Trophoblast cell (in vitro differentiated cells and primary cell): Measurements from ENCODE around the gene TRIM17.

Source experiments
- DNase-seq, 2 donors: peaks; one replicate each; pipeline ENCODE4 v3.0.0-alpha.2; 2016
- H2AFZ ChIP-seq: 2 replicates; pipeline ENCODE4 v1.6.1; 2013; ENCODE audit warnings: low read length, moderate library complexity, mild to moderate bottlenecking; ENCODE audit not compliant: insufficient read depth, poor library complexity
- H2AK5ac ChIP-seq: 2 replicates; pipeline ENCODE4 v1.6.1; 2013; ENCODE audit warnings: mild to moderate bottlenecking, low read length
- H2BK120ac ChIP-seq: 2 replicates; pipeline ENCODE4 v1.6.1; 2013; ENCODE audit warnings: low read length, mild to moderate bottlenecking, moderate library complexity; ENCODE audit not compliant: insufficient read depth, poor library complexity
- H2BK12ac ChIP-seq: 2 replicates; pipeline ENCODE4 v1.6.1; 2013; ENCODE audit warnings: mild to moderate bottlenecking, low read length, moderate library complexity
- H2BK5ac ChIP-seq: 2 replicates; pipeline ENCODE4 v1.6.1; 2013; ENCODE audit warnings: low read length, low read depth, moderate library complexity, mild to moderate bottlenecking; ENCODE audit not compliant: poor library complexity
- H3K14ac ChIP-seq: 2 replicates; pipeline ENCODE4 v1.6.1; 2013; ENCODE audit warnings: mild to moderate bottlenecking, low read length
- H3K18ac ChIP-seq: 2 replicates; pipeline ENCODE4 v1.6.1; 2013; ENCODE audit warnings: mild to moderate bottlenecking, low read length
- H3K23ac ChIP-seq: 2 replicates; pipeline ENCODE4 v1.6.1; 2013; ENCODE audit warnings: low read length
- H3K27ac ChIP-seq: 2 replicates; pipeline ENCODE4 v1.5.1; 2013; ENCODE audit warnings: low read depth, mild to moderate bottlenecking, inconsistent platforms, low read length, moderate library complexity
- H3K27me3 ChIP-seq: 2 replicates; pipeline ENCODE4 v1.6.1; 2013; ENCODE audit warnings: inconsistent platforms, mild to moderate bottlenecking, low read length, moderate library complexity; ENCODE audit not compliant: insufficient read depth
- H3K36me3 ChIP-seq, 2 experiments: 1 replicate in 1 of 2; 2 replicates in 1 of 2; pipeline ENCODE4 v1.6.1; 2013; ENCODE audit warnings: low read length in 2 of 2, mild to moderate bottlenecking in 2 of 2, moderate library complexity in 1 of 2; ENCODE audit not compliant: insufficient read depth in 2 of 2, control insufficient read depth in 1 of 2
- H3K4ac ChIP-seq: 2 replicates; pipeline ENCODE4 v1.6.1; 2013; ENCODE audit warnings: low read depth, mild to moderate bottlenecking, low read length, moderate library complexity
- H3K4me1 ChIP-seq, 2 experiments: 1 replicate in 1 of 2; 2 replicates in 1 of 2; pipeline ENCODE4 v1.6.1; 2013; ENCODE audit warnings: low read length in 2 of 2, mild to moderate bottlenecking in 2 of 2, moderate library complexity in 1 of 2; ENCODE audit not compliant: insufficient read depth in 2 of 2, control insufficient read depth in 1 of 2
- H3K4me2 ChIP-seq: 2 replicates; pipeline ENCODE4 v1.6.1; 2013; ENCODE audit warnings: inconsistent platforms, mild to moderate bottlenecking, low read length, moderate library complexity
- H3K4me3 ChIP-seq: 2 replicates; pipeline ENCODE4 v1.5.1; 2013; ENCODE audit warnings: mild to moderate bottlenecking, low read depth, low read length, inconsistent platforms
- H3K79me1 ChIP-seq: one replicate; pipeline ENCODE4 v1.6.1; 2013; ENCODE audit warnings: low read length
- H3K79me2 ChIP-seq: 2 replicates; pipeline ENCODE4 v1.6.1; 2013; ENCODE audit warnings: low read length, mild to moderate bottlenecking; ENCODE audit not compliant: control insufficient read depth, insufficient read depth, poor library complexity
- H3K9ac ChIP-seq: 2 replicates; pipeline ENCODE4 v1.6.1; 2013; ENCODE audit warnings: mild to moderate bottlenecking, low read length
- H3K9me3 ChIP-seq: 2 replicates; pipeline ENCODE4 v1.6.1; 2013; ENCODE audit warnings: low read depth, mild to moderate bottlenecking, control low read depth, inconsistent platforms, low read length; ENCODE audit not compliant: insufficient read depth
- H4K12ac ChIP-seq: 2 replicates; pipeline ENCODE4 v1.6.1; 2013; ENCODE audit warnings: low read depth, mild to moderate bottlenecking, low read length, moderate library complexity
- H4K8ac ChIP-seq: 2 replicates; pipeline ENCODE4 v1.6.1; 2013; ENCODE audit warnings: low read depth, mild to moderate bottlenecking, low read length, moderate library complexity
- H4K91ac ChIP-seq: one replicate; pipeline ENCODE4 v1.6.1; 2013; ENCODE audit warnings: low read depth, mild to moderate bottlenecking, low read length, moderate library complexity
- WGBS: extraction: QIAGEN DNeasy Blood & Tissue Kit; methylation state at CpG from one replicate; pipeline ENCODE4 v1.1.7; 2013; ENCODE audit warnings: missing lambda C conversion rate; ENCODE audit not compliant: insufficient read length, insufficient coverage; ENCODE audit errors: extremely low coverage; 5-methylcytosine and 5-hydroxymethylcytosine counted together

The TRIM17 gene

DNA sequence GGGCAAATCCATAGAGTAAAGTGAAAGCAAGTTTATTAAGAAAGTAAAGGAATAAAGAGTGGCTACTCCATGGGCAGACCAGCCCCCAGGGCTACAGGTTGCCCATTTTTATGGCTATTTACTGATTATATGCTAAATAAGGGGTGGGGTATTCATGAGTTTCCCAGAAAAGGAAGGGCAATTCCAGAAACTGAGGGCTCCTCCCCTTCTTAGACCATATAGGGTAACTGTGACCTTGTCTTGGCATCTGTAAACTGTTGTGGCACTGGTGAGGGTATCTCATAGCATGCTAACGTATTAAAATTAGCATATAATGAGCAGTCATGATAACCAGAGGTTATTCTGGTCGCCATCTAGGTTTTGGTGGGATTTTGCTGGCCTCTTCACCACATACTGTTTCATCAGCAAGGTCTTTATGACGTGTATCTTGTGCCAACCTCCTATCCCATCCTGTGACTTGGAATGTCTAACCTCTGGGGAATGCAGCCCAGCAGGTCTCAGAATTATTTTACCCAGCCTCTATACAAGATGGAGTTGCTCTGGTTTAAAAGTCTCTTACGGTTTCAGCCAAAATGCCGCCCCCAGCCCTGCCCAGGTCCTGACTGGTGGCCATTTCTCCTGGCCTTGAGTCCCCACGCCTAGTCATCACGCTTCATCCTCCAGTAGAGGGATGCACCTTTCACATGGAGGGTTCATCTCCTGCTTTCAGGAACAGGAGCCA lies 982 bp upstream of the TRIM17 start:
- peak overlapping the region; percentile 21 for H2BK12ac ChIP-seq
- DNase-seq = peak; percentile 80 to 89
- WGBS = no CpG with 5 or more reads among the region's 7 CpGs

GRCh38 chr1:228417061-228417460 lies 400 bp upstream of the TRIM17 start:
- no CpG with 5 or more reads among the region's 12 CpGs for WGBS
- H3K79me1 ChIP-seq = peaks cover 24% of the 10 kb centered on the region

More for the DNA sequence above, 982 bp upstream of the TRIM17 start:
- Histone ChIP-seq H3K79me2 (peaks cover 7% of the 10 kb centered on the region), H3K4me3 (no peak overlapping the region), H2AK5ac (peak overlapping the region; percentile 9), H4K12ac (no peak overlapping the region), H3K9me3 (peaks cover 4% of the 10 kb centered on the region), H3K27ac (no peak overlapping the region), H3K27me3 (no peaks in the 10 kb centered on the region), H3K4me2 (no peak overlapping the region), H3K4ac (peak overlapping the region; percentile 53), H3K14ac (peak overlapping the region; percentile 86), H3K79me1 (peaks cover 24% of the 10 kb centered on the region), H2AFZ (peak overlapping the region; percentile 66), H3K36me3 (peaks cover 7 to 12% of the 10 kb centered on the region in 2 experiments), H3K4me1 (peaks cover 38 to 40% of the 10 kb centered on the region in 2 experiments), H4K8ac (peak overlapping the region; percentile 56), H4K91ac (peak overlapping the region; percentile 82), H3K9ac (no peak overlapping the region), H2BK5ac (peak overlapping the region; percentile 70), H3K23ac (no peak overlapping the region), H2BK120ac (peak overlapping the region; percentile 75), H3K18ac (peak overlapping the region; percentile 71)

GRCh38 chr1:228415853-228416216 lies 826 bp downstream of the TRIM17 start:
- peaks cover 20 to 24% of the 10 kb centered on the region in 2 experiments for H3K36me3 ChIP-seq
- H2BK5ac ChIP-seq = peak overlapping the region; percentile 24
- H4K12ac ChIP-seq = no peak overlapping the region
- peak overlapping the region; percentile 19 for H3K23ac ChIP-seq
- H3K18ac ChIP-seq = peak overlapping the region; percentile 81
- H3K9ac ChIP-seq = peak overlapping the region; percentile 76
- peak overlapping the region; percentile 15 for H2BK12ac ChIP-seq
- H4K91ac ChIP-seq = peak overlapping the region; percentile 76
- H3K4ac ChIP-seq = peak overlapping the region; percentile 72
- peak overlapping the region; percentile 73 for H3K14ac ChIP-seq
- peak overlapping the region; percentile 50 for H2AFZ ChIP-seq
- H3K27me3 ChIP-seq = no peaks in the 10 kb centered on the region
- peak overlapping the region; percentile 4 for H4K8ac ChIP-seq
- H3K9me3 ChIP-seq = peaks cover 4% of the 10 kb centered on the region
- no peak overlapping the region for H2AK5ac ChIP-seq
- no CpG with 5 or more reads among the region's 23 CpGs for WGBS
- peak overlapping the region; percentile 45 for H2BK120ac ChIP-seq
- H3K4me2 ChIP-seq = peak overlapping the region; percentile 80
- H3K79me2 ChIP-seq = peaks cover 7% of the 10 kb centered on the region
- DNase-seq = no peak
- H3K4me1 ChIP-seq = peaks cover 31 to 33% of the 10 kb centered on the region in 2 experiments
- H3K27ac ChIP-seq = peak overlapping the region; percentile 54
- H3K79me1 ChIP-seq = peaks cover 18% of the 10 kb centered on the region
- peak overlapping the region; percentile 66 for H3K4me3 ChIP-seq

More at GRCh38 chr1:228417061-228417460, 400 bp upstream of the TRIM17 start:
- peak overlapping the region; percentile 73 for H2AK5ac ChIP-seq
- H3K27me3 ChIP-seq = no peaks in the 10 kb centered on the region
- H3K27ac ChIP-seq = no peak overlapping the region
- peak overlapping the region; percentile 82 for H4K91ac ChIP-seq
- H3K4me3 ChIP-seq = peak overlapping the region; percentile 66
- no peak overlapping the region for H3K23ac ChIP-seq
- H3K79me2 ChIP-seq = peaks cover 7% of the 10 kb centered on the region
- peak overlapping the region; percentile 24 for H2AFZ ChIP-seq
- H2BK12ac ChIP-seq = peak overlapping the region; percentile 70
- H3K9ac ChIP-seq = no peak overlapping the region
- H3K4me1 ChIP-seq = peaks cover 35 to 36% of the 10 kb centered on the region in 2 experiments
- H3K18ac ChIP-seq = peak overlapping the region; percentile 40
- H4K12ac ChIP-seq = peak overlapping the region; percentile 17
- peak overlapping the region; percentile 18 for H4K8ac ChIP-seq
- H3K14ac ChIP-seq = peak overlapping the region; percentile 48
- H2BK120ac ChIP-seq = peak overlapping the region; percentile 75
- no peak for DNase-seq
- H3K4ac ChIP-seq = peak overlapping the region; percentile 19
- peak overlapping the region; percentile 42 for H3K4me2 ChIP-seq
- no peak overlapping the region for H2BK5ac ChIP-seq
- H3K36me3 ChIP-seq = peaks cover 8 to 14% of the 10 kb centered on the region in 2 experiments
- H3K9me3 ChIP-seq = peaks cover 4% of the 10 kb centered on the region

DNA sequence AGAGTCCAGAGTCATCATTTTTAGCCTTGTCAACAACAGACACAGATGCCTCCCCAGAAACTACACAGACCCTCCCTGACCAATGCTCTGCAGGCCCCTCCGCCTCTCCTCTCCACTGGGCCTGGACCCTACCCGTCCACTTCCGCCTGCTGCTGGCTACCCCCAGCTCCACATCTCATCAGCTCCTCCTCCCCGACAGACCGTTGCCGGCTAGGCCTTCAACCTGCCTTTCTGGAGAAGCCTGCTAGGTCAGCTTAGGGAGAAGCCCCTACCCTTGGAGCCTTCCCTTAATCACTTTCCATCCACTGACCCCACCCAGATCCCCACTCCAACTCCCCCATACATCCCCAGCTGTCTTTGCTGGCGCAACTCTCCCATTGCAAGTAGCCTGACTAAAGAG lies 1.4 kb downstream of the TRIM17 start:
- Histone ChIP-seq H3K9ac (no peak overlapping the region), H3K18ac (no peak overlapping the region), H2AFZ (no peak overlapping the region), H2BK12ac (no peak overlapping the region), H3K4me3 (no peak overlapping the region), H3K79me2 (peaks cover 7% of the 10 kb centered on the region), H4K8ac (no peak overlapping the region), H3K23ac (no peak overlapping the region), H3K79me1 (peaks cover 18% of the 10 kb centered on the region), H3K9me3 (peaks cover 4% of the 10 kb centered on the region), H3K4me2 (peak overlapping the region; percentile 80), H2BK120ac (no peak overlapping the region), H3K27me3 (no peaks in the 10 kb centered on the region), H3K4me1 (peaks cover 31 to 34% of the 10 kb centered on the region in 2 experiments), H3K36me3 (peaks cover 26 to 30% of the 10 kb centered on the region in 2 experiments), H4K91ac (no peak overlapping the region), H4K12ac (no peak overlapping the region), H3K14ac (no peak overlapping the region), H3K27ac (no peak overlapping the region), H2BK5ac (no peak overlapping the region), H3K4ac (no peak overlapping the region), H2AK5ac (no peak overlapping the region)
- DNase-seq = no peak
- no CpG with 5 or more reads among the region's 7 CpGs for WGBS
